ENCODE results near the gene RPL7A. TPM values are rescaled to one million over a fixed set of nuclear protein-coding genes. Genes with fewer than 3 reads are reported as not detected.
"Not testable (repeated sequence)": the region's sequence is repeated elsewhere in the genome, so short reads cannot be mapped to it uniquely, and the experiment has no call there.

Gene RPL7A
- total RNA-seq, 3 donors from 2014 or later (not counting 1 experiment from before 2014, with no cell fraction given) = 1,409 to 1,616 (median 1,600) TPM

DNA sequence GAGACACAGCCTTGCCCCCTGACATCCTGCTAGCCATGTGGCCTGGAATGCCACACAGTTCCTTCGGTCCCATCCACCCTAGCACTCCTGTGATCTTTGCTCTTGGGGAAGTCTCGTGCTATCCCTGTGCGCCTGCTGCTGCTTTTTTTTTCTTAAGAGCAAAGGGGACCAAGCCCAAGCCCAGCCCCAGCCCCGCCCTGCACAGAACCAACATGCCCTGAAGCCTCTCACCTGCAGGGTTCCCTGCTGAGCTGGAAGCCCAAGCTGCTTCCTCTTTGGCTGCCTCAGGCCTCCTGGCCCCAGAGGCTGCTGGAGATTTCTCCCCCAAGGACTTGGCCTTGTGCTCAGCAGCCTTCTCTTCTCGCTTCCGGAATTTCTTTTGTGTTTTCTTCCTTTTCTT, 13.9 kb upstream of the RPL7A start:
- peaks cover 42% of the 10 kb centered on the region for H3K36me3 ChIP-seq (ENCODE audit: control insufficient read depth, insufficient read depth, low read length)
- TF ChIP-seq, protein P1, sequence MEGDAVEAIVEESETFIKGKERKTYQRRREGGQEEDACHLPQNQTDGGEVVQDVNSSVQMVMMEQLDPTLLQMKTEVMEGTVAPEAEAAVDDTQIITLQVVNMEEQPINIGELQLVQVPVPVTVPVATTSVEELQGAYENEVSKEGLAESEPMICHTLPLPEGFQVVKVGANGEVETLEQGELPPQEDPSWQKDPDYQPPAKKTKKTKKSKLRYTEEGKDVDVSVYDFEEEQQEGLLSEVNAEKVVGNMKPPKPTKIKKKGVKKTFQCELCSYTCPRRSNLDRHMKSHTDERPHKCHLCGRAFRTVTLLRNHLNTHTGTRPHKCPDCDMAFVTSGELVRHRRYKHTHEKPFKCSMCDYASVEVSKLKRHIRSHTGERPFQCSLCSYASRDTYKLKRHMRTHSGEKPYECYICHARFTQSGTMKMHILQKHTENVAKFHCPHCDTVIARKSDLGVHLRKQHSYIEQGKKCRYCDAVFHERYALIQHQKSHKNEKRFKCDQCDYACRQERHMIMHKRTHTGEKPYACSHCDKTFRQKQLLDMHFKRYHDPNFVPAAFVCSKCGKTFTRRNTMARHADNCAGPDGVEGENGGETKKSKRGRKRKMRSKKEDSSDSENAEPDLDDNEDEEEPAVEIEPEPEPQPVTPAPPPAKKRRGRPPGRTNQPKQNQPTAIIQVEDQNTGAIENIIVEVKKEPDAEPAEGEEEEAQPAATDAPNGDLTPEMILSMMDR (IDR thresholded peaks at IDR 0.05) = no peak
- no peak overlapping the region for H3K27ac ChIP-seq (ENCODE audit: low read length)
- intact Hi-C loops (cut with micrococcal nuclease) = no loop called here
- peak overlapping the region; percentile 11 to 91 for H3K27ac Mint-ChIP-seq
- H3K4me3 Mint-ChIP-seq = no peak overlapping the region
- no peaks in the 10 kb centered on the region for H3K9me3 ChIP-seq (ENCODE audit: control insufficient read depth, insufficient read depth, low read length)
- H3K27me3 Mint-ChIP-seq (ENCODE audit: low read depth in 2 of 2) = no peaks in the 10 kb centered on the region
- no peaks in the 10 kb centered on the region for H3K9me3 Mint-ChIP-seq
- no peaks in the 10 kb centered on the region for H3K27me3 ChIP-seq (ENCODE audit: control insufficient read depth, insufficient read depth, low read length)
- no peak for DNase-seq
- H3K36me3 Mint-ChIP-seq = peaks cover 11% of the 10 kb centered on the region
- no peak for ATAC-seq
- 97% methylated on average over 6 of the region's 6 CpGs for whole genome bisulfite sequencing (ENCODE audit: insufficient coverage)
- H3K4me3 ChIP-seq (ENCODE audit: low read length) = no peak overlapping the region
- H3K4me1 Mint-ChIP-seq = peaks cover 30 to 37% of the 10 kb centered on the region in 2 donors
- peaks cover 24% of the 10 kb centered on the region for H3K4me1 ChIP-seq (ENCODE audit: control insufficient read depth, insufficient read depth, low read length)

DNA sequence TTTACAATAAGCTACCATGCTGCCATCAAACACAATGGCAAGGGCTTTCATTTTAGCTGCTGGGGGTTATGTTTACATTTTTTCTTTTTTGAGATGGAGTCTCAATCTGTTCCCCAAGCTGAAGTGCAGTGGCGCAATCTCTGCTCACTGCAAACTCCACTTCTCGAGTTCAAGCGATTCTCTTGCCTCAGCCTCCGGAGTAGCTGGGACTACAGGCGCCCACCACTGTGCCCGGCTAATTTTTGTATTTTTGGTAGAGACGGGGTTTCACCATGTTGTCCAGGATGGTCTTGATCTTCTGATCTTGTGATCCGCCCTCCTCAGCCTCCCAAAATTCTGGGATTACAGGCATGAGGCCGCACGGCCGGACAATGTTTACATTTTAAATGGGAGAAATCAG, 13.1 kb upstream of the RPL7A start:
- H3K9me3 ChIP-seq (ENCODE audit: control insufficient read depth, insufficient read depth, low read length); H3K4me3 ChIP-seq (ENCODE audit: low read length); DNase-seq; H3K27me3 Mint-ChIP-seq (ENCODE audit: low read depth in 2 of 2); ATAC-seq; H3K9me3 Mint-ChIP-seq; H3K27me3 ChIP-seq (ENCODE audit: control insufficient read depth, insufficient read depth, low read length); H3K27ac ChIP-seq (ENCODE audit: low read length); intact Hi-C loops (cut with micrococcal nuclease): not testable (repeated sequence)
- 93% methylated on average over 11 of the region's 11 CpGs for WGBS (ENCODE audit: insufficient coverage)
- Mint-ChIP-seq H3K4me3 (peak overlapping the region; percentile 95), H3K4me1 (peaks cover 33 to 45% of the 10 kb centered on the region in 2 donors), H3K36me3 (peaks cover 15% of the 10 kb centered on the region), H3K27ac (peak overlapping the region; percentile 91 to 95)
- H3K36me3 ChIP-seq (ENCODE audit: control insufficient read depth, insufficient read depth, low read length) = peaks cover 39% of the 10 kb centered on the region
- H3K4me1 ChIP-seq (ENCODE audit: control insufficient read depth, insufficient read depth, low read length) = peaks cover 28% of the 10 kb centered on the region

DNA sequence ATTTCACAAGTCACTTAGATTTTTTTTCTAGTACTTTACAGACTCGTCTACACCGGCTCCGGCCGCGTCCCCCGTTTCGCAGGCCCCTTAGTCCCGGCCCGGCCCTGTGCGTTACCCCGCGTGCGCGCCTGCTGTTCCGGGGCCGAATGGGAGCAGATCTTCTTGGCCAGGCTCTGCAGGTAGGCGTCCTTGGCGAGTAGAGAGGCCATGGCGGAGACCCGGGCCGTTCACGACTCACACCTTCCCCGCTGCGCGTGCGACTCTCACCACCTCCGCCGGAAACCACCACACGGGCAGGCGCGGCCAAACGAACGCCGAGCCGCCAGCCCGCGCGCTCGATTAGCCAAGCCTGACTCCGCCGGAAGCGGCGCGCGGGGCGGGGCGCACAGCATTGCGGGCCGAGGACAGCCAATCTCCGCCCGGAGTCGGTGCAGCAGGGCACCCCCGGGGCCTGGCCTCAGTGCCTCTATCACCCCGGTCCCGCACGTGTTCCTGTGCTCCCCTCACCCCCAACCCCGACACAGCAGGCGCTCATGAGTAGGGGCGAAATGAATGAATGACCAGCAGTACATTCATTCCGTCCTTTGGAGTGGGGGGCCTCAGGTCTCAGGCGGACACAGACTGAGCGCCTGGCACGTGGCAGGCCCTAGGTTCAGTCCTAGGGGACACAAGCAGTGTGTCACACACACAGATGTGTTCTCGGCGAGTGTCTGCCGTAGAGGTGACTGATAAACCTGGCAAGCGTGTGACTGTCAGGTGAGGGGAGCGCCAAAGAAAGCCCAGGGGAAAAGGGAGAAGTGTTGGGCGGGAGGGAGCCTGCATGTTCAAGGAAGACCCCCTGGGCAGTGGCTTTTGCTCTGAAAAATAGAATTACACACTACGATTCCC, 11.8 kb upstream of the RPL7A start, which contains the start of gene SURF6:
Gene SURF6, minus strand, starts transcription at position 265 of the 888 bp plus-strand sequence. Its CDS starts 56 bp downstream, at position 209.
- peaks cover 41% of the 10 kb centered on the region for H3K4me1 ChIP-seq (ENCODE audit: control insufficient read depth, insufficient read depth, low read length)
- peak within 1 kb of the TSS; percentile 77 for H3K27ac ChIP-seq (ENCODE audit: low read length)
- H3K36me3 Mint-ChIP-seq = peaks cover 9% of the 10 kb centered on the region
- DNase-seq (peak; percentile 93 to 97), ATAC-seq (peak; percentile 90 to 97 (median 92))
- H3K27me3 Mint-ChIP-seq (ENCODE audit: low read depth in 2 of 2) = no peaks in the 10 kb centered on the region
- peak within 1 kb of the TSS; percentile 91 to 95 for H3K27ac Mint-ChIP-seq
- no peaks in the 10 kb centered on the region for H3K27me3 ChIP-seq (ENCODE audit: control insufficient read depth, insufficient read depth, low read length)
- H3K9me3 Mint-ChIP-seq = no peaks in the 10 kb centered on the region
- 8% methylated on average over 69 of the region's 70 CpGs for WGBS (ENCODE audit: insufficient coverage)
- peak within 1 kb of the TSS; percentile 95 for H3K4me3 ChIP-seq (ENCODE audit: low read length)
- TF ChIP-seq, protein P1 (IDR thresholded peaks at IDR 0.05) = no peak
- no peaks in the 10 kb centered on the region for H3K9me3 ChIP-seq (ENCODE audit: control insufficient read depth, insufficient read depth, low read length)
- peaks cover 39 to 53% of the 10 kb centered on the region in 2 donors for H3K4me1 Mint-ChIP-seq
- H3K4me3 Mint-ChIP-seq = peak within 1 kb of the TSS; percentile 95
- peaks cover 34% of the 10 kb centered on the region for H3K36me3 ChIP-seq (ENCODE audit: control insufficient read depth, insufficient read depth, low read length)
- intact Hi-C loops (cut with micrococcal nuclease) = loop anchor here (1.0 to 2.0 kb wide), 2 partner anchors 12 to 41 kb away; partner anchors contain the start of genes MED22, RPL7A, STKLD1 and SURF4

DNA sequence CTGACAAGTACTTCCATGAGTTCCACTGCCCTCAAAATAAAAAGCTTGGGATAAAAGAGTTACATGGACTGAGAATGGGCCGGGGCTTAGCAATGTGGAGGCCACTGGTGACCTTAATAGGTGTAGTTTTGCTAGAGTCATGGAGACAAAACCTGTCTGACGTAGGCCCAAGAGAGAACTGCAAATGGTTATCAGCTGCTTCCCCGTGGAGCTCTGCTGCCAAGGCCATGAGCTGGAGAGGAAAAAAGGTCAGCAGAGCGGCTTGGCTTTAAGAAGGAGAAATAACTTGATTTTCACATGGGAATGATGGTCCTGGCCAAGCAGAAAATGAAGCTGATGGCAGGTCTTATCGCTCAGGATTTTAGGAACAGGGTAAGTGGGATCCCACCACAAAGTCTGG, 8.4 kb upstream of the RPL7A start:
- DNase-seq = no peak
- peak overlapping the region; percentile 67 for H3K4me3 Mint-ChIP-seq
- no peaks in the 10 kb centered on the region for H3K9me3 Mint-ChIP-seq
- Histone ChIP-seq H3K27ac (ENCODE audit: low read length) (peak overlapping the region; percentile 62), H3K4me1 (ENCODE audit: control insufficient read depth, insufficient read depth, low read length) (peaks cover 53% of the 10 kb centered on the region), H3K36me3 (ENCODE audit: control insufficient read depth, insufficient read depth, low read length) (peaks cover 15% of the 10 kb centered on the region), H3K4me3 (ENCODE audit: low read length) (no peak overlapping the region), H3K27me3 (ENCODE audit: control insufficient read depth, insufficient read depth, low read length) (no peaks in the 10 kb centered on the region), H3K9me3 (ENCODE audit: control insufficient read depth, insufficient read depth, low read length) (no peaks in the 10 kb centered on the region)
- 95% methylated on average over 5 of the region's 5 CpGs for WGBS (ENCODE audit: insufficient coverage)
- no peaks in the 10 kb centered on the region for H3K27me3 Mint-ChIP-seq (ENCODE audit: low read depth in 2 of 2)
- H3K36me3 Mint-ChIP-seq = peaks cover 8% of the 10 kb centered on the region
- intact Hi-C loops (cut with micrococcal nuclease) = no loop called here
- peak overlapping the region; percentile 83 to 88 for H3K27ac Mint-ChIP-seq
- ATAC-seq = no peak
- TF ChIP-seq, protein P1 (IDR thresholded peaks at IDR 0.05) = no peak
- peaks cover 48 to 53% of the 10 kb centered on the region in 2 donors for H3K4me1 Mint-ChIP-seq
